CD4-positive, alpha-beta T cell treated with Interferon gamma for 1 hour (primary cell): ENCODE data around the gene SEMA3G.

Experiments
- DNase-seq: peaks from one replicate; pipeline ENCODE4 v3.0.0-alpha.2; 2020

Gene SEMA3G

DNA sequence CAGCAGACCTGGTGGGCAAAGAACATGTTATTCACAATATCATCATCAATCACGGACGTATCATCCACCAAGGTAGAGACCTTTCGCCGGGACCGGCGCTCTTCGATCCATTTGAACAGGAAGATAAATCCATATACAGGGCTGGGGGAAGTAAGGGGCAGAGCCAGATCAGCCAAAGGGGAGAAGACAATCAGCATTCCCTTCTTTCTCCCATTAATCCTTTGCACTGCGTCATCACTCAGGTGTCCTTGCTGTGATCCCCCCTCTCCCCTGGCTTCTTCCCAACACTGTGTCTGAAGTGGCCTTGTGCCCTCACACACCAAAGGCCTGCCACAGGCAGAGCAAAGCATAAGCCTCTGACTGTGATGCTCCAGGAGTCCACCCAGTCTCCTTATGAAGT lies 36.4 kb downstream of the SEMA3G start:
- DNase-seq, result no peak

DNA sequence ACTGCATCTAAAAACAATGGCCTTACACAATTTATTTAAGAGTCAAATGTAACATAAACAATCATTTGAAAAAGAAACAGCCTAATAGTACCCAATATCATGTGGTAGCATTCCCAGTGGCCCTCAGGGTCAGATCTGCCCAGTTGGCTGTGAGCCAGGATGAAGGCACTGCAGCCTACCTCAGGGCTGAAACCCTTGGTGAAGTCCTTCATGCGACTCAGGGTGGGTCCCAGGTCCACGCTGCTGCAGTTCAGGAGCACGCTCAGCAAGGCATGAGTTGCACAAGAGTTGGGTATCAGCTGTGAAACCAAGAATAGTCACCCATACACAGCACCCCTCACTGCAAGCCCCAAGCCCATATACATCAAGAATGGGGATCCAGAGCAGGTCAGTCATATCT lies 37.1 kb downstream of the SEMA3G start:
- no peak for DNase-seq

DNA sequence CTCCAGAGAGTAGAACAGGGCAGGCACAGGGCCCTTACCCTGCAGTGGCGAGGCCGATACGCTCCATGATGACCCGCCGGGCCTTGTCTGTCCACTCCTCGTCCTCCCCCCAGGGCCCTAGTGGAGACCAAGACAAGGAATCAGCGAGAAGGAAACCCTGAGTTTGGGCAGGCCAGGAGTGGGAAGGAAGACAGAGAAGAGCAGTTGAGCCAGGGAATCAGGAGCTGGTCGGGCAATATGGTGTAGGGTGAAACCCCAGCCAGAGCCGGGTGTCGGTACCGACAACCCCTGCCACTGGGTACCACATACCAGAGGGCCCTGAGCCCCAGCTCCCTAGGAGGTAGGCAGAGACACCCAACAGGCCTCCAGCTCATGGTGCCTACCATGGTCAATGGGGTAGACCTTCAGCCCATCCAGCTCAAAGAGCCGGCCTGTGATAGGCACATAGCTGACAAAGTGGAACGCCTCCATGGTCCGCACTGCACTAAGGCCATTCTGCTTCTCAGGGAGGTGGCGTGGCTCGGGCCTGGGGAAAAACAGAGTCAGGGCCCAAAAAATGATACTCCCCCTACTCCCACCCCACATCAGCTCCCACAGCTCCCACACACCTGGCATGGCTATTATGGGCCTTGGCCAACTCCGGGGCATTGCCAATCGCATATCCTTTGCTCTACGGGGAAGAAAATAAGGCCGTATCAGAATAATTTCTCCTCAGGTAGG lies 38.0 kb downstream of the SEMA3G start:
- DNase-seq, result no peak

DNA sequence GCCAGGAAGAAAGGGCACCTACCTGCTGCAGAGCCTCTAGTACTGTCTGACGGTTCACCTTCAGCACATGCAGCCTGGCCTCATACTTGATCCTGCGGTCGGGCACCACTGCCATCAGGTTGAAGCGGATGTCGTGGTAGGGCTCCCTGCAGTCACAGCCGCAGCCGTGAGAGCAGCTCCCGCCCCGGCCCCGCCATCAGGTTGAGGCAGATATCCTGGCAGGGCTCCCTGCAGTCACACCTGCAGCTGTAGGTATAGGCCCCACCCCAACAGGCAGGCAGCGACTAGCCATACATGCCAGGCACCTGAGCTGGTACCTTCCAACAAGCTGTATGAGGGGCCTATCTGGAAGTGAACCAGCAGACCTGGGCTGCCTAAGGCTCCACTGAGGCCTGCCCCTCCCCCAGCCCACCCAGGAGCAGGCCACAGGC lies 38.7 kb downstream of the SEMA3G start:
- DNase-seq, result no peak

DNA sequence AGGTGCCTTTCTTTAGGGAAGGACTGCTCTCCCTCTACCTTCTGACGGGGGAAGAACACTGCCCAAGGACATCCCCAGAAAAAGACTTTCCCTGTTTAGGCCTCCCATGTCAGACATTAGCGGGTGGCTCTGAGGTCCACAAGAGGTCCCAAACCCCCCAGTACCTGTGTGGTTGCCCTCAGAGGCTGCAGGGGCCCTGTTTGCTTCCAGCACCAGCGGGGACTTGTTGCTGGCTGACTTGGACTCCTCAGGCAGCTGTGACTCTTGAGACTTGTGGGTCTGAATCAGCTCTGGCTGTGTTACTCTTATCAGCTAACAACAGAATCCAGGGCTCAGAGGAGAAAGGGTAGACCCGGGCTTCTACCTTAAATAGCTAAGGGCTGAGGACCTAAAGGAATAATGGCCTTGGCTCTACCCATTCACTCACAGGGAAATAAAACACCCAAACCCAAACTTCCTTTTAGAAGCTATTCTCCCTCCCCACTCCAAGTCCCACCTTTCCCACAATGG lies 39.2 kb downstream of the SEMA3G start:
- no peak for DNase-seq

DNA sequence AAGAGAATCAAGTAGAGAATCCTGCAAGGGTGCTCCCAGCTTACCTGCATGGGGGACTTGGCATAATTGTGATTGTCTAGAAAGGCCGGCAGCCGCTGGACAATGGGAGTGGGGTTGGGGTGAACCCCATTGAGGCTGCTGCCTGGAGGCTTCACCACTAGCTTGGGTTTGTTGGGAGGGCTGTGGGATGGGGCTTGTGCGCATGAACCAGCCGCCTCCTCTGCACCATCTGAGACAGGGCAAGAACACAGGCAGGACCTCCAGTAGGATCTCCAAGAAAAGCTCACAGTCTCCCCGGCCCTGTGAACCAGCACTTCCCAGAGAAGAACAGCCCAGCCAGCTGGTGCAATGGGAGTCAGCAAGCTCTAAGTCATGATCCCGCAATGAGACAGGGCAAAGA lies 39.8 kb downstream of the SEMA3G start:
- DNase-seq, result no peak

DNA sequence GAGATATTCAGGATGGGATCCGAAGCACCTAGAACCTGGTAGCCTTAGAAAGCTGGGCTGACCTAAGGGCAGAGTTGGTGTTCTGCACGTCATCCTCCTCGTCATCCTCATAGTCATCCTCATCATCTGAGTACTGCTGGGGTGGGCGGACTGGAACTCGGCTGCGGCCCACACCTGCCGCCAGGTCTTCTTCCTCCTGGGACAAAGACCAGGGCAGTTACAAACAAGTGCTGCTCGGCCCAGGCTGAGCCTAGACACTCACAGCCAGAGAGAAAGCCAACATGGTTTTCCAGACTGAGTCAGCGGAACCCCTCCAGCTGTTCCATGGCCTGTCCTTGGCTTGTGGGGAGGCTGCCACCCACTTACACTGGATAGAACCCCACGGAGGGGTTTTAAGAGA lies 40.5 kb downstream of the SEMA3G start:
- DNase-seq, result no peak

DNA sequence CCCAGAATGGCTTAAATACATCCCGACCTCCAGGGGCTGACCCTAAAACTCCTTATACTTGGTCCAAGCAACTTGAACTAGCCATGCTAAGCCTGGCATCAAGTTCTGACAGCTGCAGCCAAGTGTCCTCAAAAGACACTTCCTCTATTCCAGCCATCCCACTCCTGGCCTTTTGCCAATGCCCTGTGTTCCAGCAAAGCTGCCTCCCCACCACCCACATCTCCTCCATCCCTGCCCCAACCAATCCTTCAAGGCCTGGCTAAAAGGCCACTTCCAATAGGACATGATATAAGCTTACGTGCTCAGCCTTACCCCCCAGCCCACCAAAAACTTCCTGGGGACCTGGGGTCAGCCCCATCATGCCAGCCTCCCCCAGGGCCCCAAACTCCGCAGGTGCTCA lies 40.9 kb downstream of the SEMA3G start:
- no peak for DNase-seq

DNA sequence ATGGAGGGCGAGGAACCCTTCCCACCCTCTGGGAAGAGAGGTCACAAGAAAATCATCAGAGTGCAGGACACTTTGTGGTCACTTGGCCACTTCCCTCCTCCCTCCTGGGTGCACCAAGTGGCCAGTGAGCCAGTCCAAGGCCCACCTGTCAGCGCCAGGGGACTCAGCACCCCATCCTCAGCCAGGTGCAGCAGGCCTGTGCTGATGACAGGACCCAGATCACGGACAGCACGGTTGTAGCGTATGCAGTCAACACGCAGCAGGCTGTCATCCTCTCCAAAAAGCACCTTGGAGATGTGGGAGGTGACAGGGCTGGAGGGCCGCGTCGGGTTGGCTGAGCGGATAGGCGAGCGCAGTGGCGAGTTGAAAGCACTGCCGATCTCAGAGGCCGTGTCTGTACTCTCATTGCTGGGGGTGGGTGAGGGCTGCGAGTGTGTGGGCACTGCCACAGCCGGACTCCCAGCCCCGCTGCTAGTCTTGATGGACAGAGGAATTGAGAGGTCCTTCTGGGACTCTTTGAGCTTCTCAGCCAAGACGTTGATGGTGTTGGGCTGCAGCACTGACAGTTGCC lies 41.5 kb downstream of the SEMA3G start:
- no peak for DNase-seq

DNA sequence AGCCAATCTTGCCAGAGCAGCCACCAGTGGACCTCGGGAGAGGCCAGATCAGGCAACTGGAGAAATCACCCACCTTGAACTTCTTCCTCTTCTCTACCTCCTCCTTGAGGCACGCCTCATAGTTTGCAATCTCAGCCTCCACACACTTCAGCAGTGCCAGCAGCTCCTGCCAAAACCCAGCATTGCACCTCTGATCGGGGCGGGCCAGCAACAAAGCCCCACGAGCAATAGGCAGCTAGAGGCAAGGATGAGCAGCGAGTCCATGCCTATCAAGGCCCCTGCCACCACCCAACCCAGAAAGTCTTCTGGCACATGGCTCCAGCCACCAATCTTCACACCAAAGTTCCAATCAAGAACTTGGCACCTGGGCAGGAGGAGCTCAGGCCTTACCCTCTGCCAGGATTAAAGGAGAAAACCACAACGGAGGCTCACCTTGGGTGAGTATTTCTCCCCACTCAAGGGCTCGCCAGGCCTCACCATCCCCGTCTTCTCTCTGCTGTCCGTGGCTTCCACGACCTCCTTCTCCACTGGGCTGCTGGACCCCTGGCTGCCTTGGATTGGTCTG lies 42.1 kb downstream of the SEMA3G start:
- no peak for DNase-seq

DNA sequence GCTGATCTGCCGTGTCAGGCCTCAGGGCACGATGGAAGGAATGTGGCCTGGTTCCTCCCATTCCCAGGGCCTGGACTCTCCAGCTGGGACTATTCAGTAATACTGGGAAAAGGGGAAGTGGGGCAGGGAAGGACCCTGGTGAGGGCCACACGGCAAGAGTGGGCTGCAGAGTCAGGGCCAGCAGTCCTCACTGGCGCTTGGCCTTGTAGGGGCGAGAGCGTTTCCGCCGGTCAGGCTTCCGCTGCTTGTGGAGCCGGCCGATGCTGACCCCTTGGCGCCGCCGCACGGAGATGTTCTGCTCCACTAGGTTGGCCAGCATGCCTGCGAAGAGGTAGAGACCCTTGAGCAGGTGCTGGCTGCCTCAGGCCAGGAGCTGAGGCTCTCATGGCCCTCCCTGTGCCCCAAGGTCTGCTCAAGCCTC lies 42.8 kb downstream of the SEMA3G start:
- DNase-seq, result no peak

DNA sequence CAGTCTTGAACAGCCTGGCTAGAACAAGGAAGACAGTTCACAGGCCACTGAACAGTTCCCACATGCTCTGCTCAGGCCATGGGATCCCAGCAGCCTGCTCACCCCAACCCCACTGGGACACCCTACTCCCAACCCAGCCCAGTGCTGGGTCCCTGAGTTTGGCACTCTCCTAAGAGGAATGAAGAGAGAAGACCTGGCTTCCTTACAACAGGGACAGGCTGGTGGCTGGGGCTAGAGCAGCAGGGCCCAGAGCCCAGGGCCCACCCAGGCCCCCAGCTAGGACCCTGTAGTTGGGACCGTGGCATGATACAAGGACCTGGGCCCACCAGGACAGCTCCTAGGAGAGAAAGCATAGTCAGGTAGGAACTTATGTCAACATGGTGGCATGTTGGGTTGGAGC lies 43.4 kb downstream of the SEMA3G start:
- DNase-seq, result no peak

DNA sequence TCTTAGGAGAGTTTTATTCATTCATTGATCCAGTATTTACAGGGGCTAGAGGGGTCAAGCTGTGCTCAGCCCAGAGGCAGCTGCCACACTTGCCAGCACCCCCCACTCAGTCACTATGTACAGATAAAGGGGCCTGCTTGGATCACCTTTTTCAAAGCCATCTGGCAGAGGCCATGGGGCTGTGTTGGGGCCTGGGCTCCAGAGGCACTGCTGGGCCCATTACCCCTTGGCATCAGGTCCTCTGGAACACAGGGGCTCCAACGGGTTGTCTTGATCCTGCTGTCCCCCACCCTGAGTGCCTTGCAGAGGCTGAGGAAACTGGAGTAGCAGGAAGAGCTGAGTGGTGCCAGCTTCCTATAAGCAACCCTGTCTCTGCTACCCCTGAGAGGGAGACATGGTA lies 43.9 kb downstream of the SEMA3G start:
- DNase-seq, result no peak

DNA sequence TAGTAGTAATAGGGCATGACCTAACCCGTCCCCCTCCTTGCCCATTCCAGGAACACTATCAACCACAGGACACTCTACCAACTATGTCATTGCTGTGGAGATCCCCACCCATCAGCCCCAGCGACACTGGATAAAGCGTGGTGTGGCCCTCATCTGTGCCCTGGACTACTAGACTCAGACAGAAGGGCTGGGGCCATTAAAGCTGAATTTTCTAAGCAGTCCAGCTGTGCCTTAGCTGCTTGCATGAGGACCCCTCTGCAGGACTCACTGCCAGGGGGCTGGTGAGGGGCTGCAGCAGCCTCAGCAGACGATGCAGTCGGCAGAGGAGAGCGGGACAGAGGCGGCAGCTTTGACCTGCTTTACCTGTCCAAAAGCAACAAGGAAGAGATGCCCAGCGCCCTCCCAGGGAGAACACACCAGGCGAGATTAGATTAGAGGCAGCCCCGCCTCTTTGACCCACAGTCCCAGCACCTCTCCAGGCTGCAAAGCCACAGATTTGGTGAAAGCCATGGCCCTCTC lies 44.6 kb downstream of the SEMA3G start:
- DNase-seq, result no peak

DNA sequence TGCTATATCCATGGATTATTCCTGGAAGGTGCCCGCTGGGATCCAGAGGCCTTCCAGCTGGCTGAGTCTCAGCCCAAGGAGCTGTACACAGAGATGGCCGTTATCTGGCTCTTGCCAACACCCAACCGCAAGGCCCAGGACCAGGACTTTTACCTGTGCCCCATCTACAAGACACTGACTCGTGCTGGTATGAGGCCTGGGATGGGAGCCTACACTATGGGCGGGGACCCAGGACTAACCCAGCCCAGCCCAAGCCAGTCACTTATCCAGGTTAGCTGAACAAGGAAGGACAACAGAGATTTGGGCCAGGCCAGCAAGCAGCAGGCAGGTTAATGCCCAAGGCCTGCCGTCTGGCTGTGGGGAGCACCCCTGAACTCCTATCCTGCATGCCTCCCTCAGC lies 45.3 kb downstream of the SEMA3G start:
- no peak for DNase-seq

DNA sequence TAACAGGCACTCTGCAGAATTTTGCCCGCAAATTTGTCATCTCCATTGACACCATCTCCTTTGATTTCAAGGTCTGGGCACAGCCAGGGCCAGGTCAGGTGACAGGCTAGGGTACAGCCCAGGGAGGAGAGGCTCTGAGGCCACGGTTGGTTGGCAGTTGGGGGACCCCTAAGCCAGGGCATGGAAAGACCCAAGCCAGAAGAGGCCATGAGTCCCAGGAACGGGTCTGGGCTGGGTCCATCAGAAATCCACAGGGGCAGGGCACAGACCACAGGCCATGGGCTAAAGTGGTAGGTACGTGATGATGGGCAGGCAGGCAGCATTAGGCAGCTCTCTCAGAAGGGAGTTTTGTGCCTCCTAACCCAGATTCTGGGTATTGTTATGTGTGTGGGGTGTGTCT lies 45.8 kb downstream of the SEMA3G start:
- DNase-seq, result no peak

DNA sequence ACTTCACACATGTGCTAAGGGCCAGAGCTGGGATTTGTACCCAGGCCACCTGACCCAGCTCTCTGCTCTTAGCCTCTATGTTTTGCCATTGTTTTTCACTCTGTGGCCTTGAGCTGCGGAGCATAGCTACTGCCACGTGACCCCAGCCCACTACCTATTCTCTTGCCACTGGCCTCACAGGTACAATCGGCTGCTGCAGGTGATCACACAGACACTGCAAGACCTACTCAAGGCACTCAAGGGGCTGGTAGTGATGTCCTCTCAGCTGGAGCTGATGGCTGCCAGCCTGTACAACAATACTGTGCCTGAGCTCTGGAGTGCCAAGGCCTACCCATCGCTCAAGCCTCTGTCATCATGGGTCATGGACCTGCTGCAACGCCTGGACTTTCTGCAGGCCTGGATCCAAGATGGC lies 46.2 kb downstream of the SEMA3G start:
- no peak for DNase-seq

DNA sequence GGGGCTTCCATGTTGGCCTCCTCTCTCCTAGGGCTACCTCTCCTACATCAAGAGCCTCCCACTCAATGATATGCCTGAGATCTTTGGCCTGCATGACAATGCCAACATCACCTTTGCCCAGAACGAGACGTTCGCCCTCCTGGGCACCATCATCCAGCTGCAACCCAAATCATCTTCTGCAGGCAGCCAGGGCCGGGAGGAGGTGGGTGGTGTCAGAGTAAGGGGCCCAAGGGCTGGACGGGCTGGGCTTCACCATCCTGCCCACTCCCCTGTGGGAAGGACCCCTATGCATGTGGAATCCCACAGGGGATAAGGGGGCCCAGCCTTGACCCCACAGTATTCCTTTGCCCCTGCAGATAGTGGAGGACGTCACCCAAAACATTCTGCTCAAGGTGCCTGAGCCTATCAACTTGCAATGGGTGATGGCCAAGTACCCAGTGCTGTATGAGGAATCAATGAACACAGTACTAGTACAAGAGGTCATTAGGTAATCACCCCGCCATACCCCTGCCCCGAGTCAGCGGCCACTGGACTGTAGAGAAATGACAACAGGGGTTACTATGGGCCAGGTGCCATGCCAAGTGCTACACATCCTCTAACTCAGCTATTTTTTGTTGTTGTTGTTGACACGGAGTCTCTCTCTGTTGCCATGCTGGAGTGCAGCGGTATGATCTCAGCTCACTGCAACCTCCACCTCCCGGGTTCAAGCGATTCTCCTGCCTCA lies 47.1 kb downstream of the SEMA3G start:
- no peak for DNase-seq

DNA sequence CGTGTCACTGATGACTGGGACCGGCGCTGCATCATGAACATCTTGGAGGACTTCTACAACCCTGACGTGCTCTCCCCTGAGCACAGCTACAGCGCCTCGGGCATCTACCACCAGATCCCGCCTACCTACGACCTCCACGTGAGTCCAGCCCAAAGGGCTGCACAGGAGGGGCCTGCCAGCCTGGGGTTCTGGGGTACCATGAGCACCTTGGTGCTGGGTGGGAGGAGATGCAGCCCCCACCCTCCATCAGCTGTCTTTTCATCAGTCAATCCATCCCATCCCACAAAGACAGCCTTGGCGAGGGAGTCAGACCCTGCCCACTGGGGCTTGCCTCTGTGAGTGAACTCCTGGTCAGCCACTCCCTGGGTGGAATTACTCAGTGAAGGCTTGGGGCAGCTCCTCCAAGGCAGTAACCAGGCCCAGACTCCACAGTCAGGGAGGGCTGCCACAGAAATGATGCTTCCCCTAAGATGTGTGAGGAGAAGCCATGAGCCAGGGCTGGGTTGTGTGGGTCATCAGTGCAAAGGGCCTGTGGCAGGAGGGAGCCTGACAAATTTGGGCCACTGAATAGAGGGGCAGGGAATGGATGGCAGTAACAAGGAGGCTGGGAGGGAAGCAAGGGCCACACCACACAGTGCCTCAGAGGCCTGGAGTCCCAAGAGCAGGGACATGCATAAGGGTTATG lies 47.9 kb downstream of the SEMA3G start:
- no peak for DNase-seq

DNA sequence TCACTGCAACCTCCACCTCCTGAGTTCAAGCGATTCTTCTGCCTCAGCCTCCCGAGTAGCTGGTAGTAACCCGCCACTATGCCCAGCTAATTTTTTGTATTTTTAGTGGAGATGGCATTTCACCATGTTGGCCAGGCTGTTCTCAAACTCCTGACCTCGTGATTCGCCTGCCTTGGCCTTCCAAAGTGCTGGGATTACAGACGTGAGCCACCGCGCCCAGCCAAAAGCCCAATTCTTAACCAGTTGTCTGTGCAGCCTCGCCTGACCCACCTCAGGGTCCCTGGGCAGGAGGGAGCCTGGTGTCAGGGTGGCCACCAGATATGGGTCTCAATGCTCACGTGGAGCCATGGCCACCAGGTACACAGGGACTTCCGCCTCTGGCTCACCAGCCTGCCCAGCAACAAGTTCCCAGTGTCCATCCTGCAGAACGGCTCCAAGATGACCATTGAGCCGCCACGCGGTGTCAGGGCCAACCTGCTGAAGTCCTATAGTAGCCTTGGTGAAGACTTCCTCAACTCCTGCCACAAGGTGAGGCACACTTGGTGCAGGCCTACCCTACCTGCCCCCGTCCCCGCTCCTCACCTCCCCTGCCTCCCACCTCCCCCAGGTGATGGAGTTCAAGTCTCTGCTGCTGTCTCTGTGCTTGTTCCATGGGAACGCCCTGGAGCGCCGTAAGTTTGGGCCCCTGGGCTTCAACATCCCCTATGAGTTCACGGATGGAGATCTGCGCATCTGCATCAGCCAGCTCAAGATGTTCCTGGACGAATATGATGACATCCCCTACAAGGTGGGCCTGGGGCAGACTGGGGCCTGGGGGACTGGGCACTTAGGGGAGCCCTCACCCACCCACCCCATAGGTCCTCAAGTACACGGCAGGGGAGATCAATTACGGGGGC lies 48.6 kb downstream of the SEMA3G start:
- DNase-seq, result no peak

DNA sequence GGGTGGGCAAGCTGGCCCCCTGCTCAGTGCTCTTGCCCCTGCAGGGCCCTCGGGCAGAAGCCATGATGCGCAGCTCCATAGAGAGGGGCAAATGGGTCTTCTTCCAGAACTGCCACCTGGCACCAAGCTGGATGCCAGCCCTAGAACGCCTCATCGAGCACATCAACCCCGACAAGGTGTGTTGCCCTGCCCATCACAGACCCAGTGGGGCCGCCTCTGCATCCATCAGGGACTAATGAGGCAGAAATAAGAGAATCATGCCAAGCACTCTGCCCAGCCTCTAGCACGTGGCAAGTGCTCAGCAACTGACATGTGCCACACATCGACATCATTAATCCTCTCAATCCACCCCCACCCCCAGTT lies 49.4 kb downstream of the SEMA3G start:
- DNase-seq, result no peak
